Ascending aorta (tissue), 2 donors: Measurements from ENCODE around the gene CSTB. TPM values are rescaled to one million over a fixed set of nuclear protein-coding genes. Genes with fewer than 3 reads are reported as not detected.

Experiments
- DNase-seq, 2 donors: peaks; one replicate each; pipeline ENCODE4 v3.0.0-alpha.2; 2019; ENCODE audit warnings: low spot score in 2 of 2
- H3K27ac ChIP-seq, 2 donors: fragments of 200-600 bp; sonication (generic); one replicate each; pipeline ENCODE4 v1.5.1; 2016 to 2017; ENCODE audit warnings: mild to moderate bottlenecking in 1 of 2
- H3K27me3 ChIP-seq: fragments of 200-600 bp; sonication (generic); one replicate; pipeline ENCODE4 v1.5.1; 2017
- H3K36me3 ChIP-seq, 2 donors: fragments of 200-600 bp; sonication (generic); one replicate each; pipeline ENCODE4 v1.5.1; 2016
- H3K4me1 ChIP-seq, 2 donors: fragments of 200-600 bp; sonication (generic); one replicate each; pipeline ENCODE4 v1.5.1; 2016 to 2017; ENCODE audit warnings: mild to moderate bottlenecking in 1 of 2
- H3K4me3 ChIP-seq, 2 donors: fragments of 200-600 bp; sonication (generic); one replicate each; pipeline ENCODE4 v1.5.1; 2016 to 2017; ENCODE audit warnings: mild to moderate bottlenecking in 1 of 2
- H3K9me3 ChIP-seq, 2 donors: fragments of 200-600 bp; sonication (generic); one replicate each; pipeline ENCODE4 v1.5.1; 2016
- CTCF ChIP-seq, 3 experiments: fragments of 200-600 bp in 2 of 3; fragments of 450-650 bp in 1 of 3; sonication (generic) in 2 of 3; IDR thresholded peaks; one replicate each; pipeline ENCODE4 v1.5.1; 2016 to 2019; ENCODE audit warnings: antibody characterized with exemption in 3 of 3, mild to moderate bottlenecking in 1 of 3, moderate library complexity in 1 of 3
- intact Hi-C: fragments of 100-400 bp; cut with DNase I; formaldehyde crosslinking; loops from one replicate; pipeline ENCODE4 v1.15.1; 2023
- total RNA-seq: library from RNA; depleted of rRNA; stranded (reverse); fragments of >200 nt; gene quantifications from one replicate; pipeline ENCODE4 v1.1.0, GENCODE V29; 2016

Gene CSTB
- total RNA-seq, 1 donor from 2014 or later, result 8.7 TPM

DNA sequence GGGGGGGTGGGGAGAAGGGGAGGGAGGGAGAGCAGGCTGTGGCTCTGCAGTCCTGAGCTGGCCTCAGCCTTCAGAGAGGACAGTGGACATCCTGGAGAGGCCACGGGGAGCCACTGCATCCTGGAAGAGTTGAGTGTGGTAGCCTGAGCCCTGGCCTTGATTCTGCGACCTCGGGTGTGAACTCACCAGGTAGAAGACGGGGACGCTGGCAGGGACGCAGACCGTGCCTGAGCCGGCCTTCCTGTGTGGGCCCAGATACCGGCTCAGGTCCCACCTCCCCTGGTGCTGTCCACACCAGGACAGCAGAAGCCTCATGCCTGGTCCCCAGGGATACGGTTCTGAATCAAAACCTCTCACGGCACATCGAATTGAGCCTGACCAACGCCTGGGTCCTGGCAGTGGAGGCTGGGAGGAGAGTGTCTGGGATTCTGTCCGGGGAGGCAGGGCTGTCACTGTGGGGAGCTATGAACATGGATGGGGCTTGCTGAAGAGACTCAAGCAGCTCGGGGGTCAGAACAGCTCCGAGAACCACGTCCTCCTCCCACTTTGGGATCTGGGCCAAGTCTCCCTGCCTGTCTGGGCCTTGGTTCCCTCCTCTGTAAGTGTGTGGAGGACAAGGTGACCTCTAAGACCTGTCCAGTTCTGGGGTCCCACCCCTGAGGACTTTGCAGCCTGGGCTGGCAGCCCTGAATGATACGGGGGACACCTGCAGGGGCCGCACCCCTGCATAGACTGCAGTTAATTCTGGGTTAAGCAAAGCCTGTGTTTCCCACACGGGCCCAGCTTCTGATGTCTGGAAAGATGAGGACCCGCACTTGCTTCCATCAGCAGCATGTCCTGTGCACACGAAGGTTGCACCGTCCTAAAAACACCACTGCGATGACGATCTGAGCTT lies 43.6 kb upstream of the CSTB start:
- H3K4me1 ChIP-seq, result no peaks in the 10 kb centered on the region
- H3K9me3 ChIP-seq, result no peaks in the 10 kb centered on the region
- H3K4me3 ChIP-seq, result no peak overlapping the region
- no peak overlapping the region for H3K27ac ChIP-seq
- H3K27me3 ChIP-seq, result no peaks in the 10 kb centered on the region
- DNase-seq, result no peak
- H3K36me3 ChIP-seq, result no peaks in the 10 kb centered on the region
- TF ChIP-seq CTCF (IDR thresholded peaks at IDR 0.05), result no peak
- intact Hi-C loops, result no loop called here

DNA sequence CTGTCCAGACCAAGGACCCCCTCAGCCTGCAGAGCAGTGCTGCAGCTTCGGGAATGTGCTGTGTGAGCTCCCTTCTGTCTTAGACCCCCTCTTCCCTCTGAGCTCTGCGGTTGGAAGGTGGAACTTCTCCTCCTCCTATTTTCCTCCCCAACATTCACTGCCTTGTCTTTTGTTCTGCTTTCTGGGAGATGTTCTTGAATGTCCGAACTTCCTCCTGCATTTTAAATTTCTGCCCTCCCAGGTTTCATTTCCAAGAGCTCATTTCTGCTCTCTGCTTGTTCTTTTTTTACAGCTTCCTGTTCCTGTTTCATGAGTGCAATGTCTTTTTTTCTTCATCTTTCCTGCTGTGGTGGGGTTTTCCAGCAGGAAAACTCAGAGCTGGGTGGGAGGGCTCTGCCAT lies 42.6 kb upstream of the CSTB start:
- Histone ChIP-seq H3K4me1 (no peaks in the 10 kb centered on the region), H3K36me3 (no peaks in the 10 kb centered on the region), H3K27ac (no peak overlapping the region), H3K4me3 (no peak overlapping the region), H3K9me3 (no peaks in the 10 kb centered on the region), H3K27me3 (no peaks in the 10 kb centered on the region)
- intact Hi-C loops, result no loop called here
- DNase-seq, result no peak
- no peak for TF ChIP-seq CTCF (IDR thresholded peaks at IDR 0.05)

DNA sequence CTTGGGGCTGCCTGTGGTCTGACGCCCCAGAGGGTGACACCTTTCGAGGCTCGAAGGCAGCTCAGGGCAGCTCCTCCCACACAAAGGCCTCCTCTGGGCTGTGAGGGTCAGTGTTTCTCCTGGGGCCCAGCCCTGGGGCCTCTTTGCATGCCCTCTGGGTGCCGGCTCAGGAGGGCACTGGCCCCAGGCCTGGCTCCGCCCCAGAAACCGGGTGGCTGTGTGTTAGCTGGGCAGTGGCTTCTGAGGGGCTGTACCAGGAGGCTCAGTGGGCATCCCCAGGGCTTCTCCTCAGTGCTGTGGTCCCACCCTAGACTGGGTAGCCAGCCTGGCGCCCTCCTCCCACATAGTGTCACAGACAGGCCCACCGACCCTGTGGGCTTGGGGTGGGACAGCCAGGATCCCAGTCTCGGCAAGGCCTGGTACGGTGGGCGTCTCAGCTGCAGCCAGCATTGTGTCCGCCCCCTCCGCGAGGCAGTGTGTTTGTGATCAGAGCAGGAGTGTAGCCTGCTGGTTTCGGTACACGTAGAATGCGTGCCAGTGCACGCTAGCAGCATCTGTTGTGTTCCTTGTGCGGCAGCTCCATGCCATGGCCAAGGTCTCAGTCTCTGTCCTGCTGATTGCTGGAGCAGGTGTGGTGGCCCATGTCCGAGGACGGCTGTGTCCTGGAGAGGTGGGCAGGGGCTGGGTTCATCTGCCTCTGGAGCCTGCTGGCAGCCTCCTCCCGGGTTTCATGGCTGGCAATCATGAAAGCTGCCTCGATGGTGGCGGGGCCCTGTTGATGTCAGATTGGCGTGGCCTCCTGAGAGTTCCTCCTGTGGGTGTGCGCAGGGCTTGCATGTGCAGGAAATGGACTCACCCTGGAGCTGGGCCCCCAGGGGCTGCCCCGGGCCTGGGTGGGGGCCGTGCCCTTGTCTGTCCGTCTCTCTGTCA lies 41.3 kb upstream of the CSTB start:
- Histone ChIP-seq H3K4me1 (no peaks in the 10 kb centered on the region), H3K27me3 (no peaks in the 10 kb centered on the region), H3K9me3 (no peaks in the 10 kb centered on the region), H3K4me3 (no peak overlapping the region), H3K36me3 (no peaks in the 10 kb centered on the region), H3K27ac (no peak overlapping the region)
- no peak for TF ChIP-seq CTCF (IDR thresholded peaks at IDR 0.05)
- intact Hi-C loops, result no loop called here
- DNase-seq, result no peak

DNA sequence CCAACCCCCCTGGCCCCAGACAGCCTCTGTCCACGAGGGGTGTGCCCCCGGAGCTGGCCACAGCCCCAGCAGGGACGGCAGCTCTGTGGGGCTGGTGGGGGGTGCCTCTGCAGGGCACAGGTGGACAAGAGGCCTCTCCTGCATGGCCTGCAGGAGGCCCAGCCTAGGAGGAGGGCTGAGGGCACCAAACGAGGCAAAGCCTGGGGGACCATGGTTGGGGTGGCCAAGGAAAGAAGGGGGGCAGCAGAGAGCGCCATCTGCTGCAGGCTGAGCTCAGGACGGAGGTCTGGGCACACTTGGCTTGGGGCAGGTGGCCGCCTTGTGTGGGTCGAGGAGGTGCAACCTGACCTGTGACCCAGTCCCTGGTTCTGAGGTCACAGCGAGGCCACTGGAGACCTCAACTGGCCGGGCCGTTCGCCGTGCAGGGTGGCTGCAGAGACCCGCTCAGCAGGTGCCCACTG lies 40.5 kb upstream of the CSTB start:
- intact Hi-C loops, result no loop called here
- Histone ChIP-seq H3K4me1 (no peaks in the 10 kb centered on the region), H3K9me3 (no peaks in the 10 kb centered on the region), H3K27me3 (no peaks in the 10 kb centered on the region), H3K27ac (no peak overlapping the region), H3K36me3 (no peaks in the 10 kb centered on the region), H3K4me3 (no peak overlapping the region)
- no peak for DNase-seq
- TF ChIP-seq CTCF (IDR thresholded peaks at IDR 0.05), result no peak

- Histone ChIP-seq H3K4me1 (peaks cover 0 to 1% of the 10 kb centered on the region in 2 donors), H3K27ac (no peak overlapping the region), H3K9me3 (no peaks in the 10 kb centered on the region), H3K4me3 (no peak overlapping the region), H3K27me3 (no peaks in the 10 kb centered on the region), H3K36me3 (no peaks in the 10 kb centered on the region)
- intact Hi-C loops, result no loop called here
- no peak for DNase-seq
- TF ChIP-seq CTCF (IDR thresholded peaks at IDR 0.05), result no peak
Measured at GRCh38 chr21:43815991-43816390, 39.9 kb upstream of the CSTB start.
